ENCODE data around the gene NKAIN1. TPM values are rescaled to one million over a fixed set of nuclear protein-coding genes. Genes with fewer than 3 reads are reported as not detected.
"Not testable (repeated sequence)": the region's sequence is repeated elsewhere in the genome, so short reads cannot be mapped to it uniquely, and the experiment has no call there.

Gene NKAIN1
- total RNA-seq, 1 experiment from 2014 or later = 0.58 TPM

DNA sequence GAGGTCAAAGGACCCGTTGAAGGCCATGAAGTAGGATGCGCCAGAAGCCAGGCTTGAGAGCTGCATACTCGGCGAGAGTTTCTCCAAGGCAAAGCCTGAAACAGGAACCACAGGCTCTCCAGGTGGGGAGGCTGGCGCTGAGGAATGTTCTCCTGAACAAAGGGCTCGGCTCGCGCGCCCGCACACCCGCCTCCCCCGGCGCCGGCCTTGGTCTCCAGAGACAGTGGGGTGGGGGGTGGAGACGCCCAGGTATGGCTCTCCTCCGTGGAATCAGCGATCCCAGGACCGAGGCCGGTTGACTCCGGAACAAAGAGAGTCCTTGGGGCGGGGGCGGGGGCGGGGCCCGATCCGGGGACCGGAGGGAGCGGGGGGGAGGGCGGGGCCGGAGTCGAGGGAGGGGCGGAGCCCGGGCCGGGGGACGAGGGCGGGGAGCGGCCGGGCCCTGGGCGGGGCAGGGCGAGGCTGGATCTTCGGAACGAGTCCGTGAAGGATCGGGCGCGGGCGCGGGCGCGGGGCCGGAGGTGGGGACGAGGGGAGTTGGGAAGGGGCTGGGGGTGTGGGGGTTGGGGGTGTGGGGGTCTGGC is 85.0 kb downstream of the NKAIN1 start:
- peak; percentile 27 for DNase-seq (ENCODE audit: low read depth)

DNA sequence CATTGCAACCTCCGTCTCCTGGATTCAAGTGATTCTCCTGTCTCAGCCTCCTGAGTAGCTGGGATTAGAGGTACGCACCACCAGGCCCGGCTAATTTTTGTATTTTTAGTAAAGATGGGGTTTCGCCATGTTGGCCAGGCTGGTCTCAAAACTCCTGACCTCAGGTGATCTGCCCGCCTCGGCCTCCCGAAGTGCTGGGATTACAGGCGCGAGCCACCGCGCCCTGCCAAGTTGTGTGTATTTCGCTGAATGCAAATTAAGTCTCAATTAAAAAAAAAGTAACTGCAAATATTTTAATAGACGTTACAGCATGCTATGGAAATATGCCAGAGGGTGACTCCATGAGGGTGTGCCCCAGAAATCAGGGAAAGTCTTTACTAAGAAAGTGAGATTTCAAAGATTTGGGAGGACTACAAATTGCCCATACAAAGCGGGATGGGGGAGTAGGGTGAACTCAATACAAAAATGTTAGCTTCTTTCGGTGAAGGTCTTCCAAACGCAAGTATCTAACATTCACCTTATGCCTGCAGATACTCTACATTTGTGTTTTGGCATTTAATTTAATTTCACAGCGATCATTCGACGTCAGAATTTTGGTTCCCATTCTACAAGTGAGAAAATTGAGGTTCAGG is 85.6 kb downstream of the NKAIN1 start:
- no peak for DNase-seq (ENCODE audit: low read depth)

DNA sequence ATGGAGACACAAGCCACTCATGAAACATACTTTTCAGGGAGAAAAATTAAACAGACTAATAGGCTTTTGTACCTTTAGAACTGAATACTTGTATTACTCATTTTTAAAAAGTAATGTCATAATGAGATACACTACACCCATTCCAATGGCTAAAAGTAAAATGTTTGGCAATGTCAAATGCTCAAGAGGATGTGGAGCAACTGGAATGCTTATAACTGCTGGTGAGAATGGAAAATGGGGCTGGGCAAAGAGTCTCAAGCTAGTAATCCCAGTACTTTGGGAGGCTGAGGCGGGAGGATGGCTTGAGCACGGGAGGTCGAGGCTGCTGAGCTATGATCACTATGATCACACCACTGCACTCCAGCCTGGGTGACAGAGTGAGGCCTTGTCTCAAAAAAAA is 86.3 kb downstream of the NKAIN1 start:
- DNase-seq (ENCODE audit: low read depth) = no peak

DNA sequence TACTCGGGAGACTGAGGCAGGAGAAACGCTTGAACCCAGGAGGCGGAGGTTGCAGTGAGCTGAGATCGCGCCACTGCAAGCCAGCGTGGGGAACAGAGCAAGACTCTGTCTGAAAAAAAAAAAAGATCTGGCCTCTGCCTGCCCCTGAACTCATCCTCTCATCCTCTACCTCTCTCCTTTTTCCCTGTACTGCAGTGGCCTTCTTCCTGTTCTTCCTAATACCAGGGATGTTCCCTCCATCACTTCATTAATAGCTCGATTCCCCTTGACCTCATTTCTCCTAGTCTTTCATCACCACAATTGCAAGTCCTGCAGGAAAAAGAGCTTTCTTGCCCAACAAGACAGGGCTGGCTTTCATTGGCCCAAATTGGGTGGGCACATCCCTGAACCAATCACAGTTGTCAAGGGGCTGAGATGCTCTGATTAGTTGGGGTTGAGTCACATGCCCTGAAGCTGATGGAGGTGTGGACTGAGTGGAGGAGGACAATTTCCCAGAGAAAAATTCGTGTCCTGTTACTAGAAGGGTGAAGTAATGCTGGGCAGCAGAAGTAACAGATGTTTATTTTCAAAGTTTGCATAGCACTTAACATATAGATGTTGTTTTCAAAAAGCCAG is 87.4 kb downstream of the NKAIN1 start:
- peak; percentile 59 for DNase-seq (ENCODE audit: low read depth)

DNA sequence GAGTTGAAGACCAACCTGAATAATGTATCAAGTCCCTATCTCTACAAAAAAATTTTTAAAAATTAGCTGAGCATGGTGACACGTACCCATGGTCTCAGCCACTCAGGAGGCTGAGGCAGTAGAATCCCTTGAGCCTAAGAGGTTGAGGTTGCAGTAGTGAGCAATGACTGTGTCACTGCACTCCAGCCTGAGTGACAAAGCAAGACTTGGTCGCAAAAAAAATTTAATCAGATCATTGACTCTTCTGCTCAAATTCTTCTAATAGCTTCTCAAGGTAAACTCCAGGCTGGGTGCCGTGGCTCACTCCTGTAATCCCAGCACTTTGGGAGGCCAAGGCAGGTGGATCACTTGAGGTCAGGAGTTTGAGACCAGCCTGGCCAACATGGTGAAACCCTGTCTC is 88.3 kb downstream of the NKAIN1 start:
- no peak for DNase-seq (ENCODE audit: low read depth)

DNA sequence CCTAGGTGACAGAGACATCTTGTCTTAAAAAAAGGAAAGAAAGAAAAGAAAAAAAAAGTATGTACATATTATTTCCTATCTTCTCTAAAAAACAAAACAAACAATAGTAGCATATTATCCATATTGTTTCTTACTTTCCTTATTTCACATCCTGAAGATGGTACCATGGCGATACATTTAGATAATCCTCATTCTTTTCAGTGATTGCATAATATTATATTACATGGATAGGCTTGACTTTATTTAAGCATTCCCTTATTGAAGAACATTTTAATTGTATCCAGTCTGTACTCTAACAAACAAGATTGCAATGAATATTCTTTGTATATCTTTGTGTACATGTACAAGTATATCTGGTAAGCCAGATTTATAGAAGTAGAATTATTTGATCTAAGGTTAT is 91.3 kb downstream of the NKAIN1 start:
- DNase-seq (ENCODE audit: low read depth) = no peak

DNA sequence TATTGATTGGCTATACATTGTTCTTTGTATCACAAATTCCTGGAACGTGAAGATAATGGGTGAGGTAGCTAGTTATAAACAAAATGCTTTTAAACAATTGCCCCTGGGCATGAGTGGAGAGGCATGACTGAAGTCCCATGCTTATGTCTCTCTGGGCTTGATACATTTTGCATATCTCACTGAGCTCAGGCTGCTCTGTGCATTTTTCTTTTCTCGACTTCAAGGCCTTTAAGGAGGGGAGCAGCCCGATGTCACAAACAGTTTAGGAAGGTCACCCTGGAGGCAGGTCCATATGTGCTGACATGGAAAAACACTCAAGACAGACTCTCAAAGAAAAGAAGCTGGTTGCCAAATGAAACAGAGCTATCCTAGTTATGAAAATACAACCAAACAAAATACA is 94.0 kb downstream of the NKAIN1 start:
- no peak for DNase-seq (ENCODE audit: low read depth)

DNA sequence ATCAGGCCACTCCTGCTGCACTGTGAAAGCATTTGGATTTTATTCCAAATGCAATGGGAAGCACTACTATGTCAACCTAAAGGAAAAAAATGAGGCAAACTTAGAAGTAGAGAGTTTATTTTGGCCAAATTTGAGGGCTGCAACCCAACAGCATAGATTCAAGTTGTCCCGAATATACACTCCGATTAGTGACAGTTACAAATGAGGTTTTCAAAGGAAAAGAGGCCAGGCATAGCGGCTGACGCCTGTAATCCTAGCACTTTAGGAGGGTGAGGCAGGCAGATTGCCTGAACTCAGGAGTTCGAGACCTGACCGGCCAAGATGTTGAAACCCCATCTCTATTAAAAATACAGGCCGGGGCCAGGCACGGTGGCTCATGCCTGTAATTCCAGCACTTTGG is 95.2 kb downstream of the NKAIN1 start:
- DNase-seq (ENCODE audit: low read depth) = no peak

DNA sequence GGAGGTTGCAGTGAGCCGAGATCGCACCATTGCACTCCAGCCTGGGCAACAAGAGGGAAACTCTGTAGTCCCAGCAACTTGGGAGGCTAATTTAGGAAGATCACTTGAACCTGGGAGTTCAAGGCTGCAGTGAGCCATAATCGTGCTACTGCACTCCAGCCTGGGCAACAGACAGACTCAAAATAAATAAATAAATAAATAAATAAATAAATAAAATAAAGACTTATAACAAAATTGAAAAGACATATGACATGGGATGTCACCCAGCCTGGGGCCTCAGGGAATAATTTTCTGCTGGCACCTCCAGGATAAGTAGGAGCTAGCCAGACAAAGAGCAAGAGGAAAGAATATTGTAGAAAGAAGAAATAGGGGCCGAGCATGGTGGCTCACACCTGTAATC is 96.2 kb downstream of the NKAIN1 start:
- DNase-seq (ENCODE audit: low read depth) = no peak

DNA sequence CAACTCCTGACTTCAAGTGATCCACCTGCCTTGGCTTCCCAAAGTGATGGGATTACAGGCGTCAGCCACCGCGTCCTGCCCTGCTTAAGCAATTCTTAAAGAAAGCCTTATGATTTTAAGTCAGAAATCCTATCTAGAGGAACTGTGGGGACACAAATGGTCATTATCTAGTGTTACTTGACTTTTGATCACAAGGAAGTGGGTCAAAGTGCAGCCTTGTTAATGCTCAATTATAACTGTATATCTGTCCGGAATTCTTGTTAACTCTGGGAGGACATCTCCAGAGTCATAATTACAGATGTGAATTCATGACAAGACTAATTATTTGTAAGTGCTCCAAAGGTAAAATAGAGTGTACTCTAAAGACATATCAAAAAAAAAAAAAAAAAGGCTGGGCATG is 97.3 kb downstream of the NKAIN1 start:
- DNase-seq (ENCODE audit: low read depth) = no peak

DNA sequence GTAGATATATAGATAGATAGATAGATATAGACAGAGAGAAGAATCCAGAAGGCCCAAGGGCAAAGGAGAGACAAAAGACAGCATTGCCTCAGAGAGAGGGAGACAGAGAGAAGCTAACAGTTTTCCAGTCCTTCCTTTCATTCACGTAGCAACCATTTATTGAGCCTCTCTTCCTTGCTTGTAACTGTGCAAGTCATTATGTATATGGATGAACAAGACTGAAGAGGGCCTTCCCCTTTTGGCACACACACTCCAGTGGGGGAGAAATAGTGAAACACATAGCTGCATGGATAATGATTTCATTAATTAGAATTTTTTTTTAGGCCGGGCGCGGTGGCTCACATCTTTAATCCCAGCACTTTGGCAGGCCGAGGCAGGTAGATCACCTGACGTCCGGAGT is 99.4 kb downstream of the NKAIN1 start:
- DNase-seq (ENCODE audit: low read depth) = no peak

DNA sequence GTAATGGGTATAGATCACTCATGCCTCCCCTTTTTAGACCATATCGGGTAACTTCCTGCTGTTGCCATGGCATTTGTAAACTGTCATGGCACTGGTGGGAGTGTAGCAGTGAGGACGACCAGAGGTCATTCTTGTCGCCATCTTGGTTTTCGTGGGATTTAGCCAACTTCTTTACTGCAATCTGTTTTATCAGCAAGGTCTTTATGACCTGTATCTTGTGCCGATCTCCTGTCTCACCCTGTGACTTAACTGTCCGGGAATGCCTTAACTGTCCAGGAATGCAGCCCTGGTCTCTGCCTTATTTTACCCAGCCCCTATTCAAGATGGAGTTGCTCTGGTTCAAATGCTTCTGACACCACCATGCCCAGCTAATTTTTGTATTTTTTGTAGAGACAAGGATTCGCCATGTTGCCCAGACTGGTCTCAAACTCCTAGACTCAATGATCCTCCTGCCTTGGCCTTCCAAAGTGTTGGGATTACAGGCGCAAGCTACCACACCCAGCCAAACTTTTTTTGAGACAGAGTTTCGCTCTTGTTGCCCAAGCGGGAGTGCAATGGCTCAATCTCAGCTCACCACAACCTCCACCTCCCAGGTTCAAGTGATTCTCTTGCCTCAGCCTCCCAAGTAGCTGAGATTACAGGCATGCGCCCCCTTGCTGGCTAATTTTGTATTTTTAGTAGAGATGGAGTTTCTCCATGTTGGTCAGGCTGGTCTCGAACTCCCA is 100.7 kb downstream of the NKAIN1 start:
- not testable (repeated sequence) for DNase-seq (ENCODE audit: low read depth)

DNA sequence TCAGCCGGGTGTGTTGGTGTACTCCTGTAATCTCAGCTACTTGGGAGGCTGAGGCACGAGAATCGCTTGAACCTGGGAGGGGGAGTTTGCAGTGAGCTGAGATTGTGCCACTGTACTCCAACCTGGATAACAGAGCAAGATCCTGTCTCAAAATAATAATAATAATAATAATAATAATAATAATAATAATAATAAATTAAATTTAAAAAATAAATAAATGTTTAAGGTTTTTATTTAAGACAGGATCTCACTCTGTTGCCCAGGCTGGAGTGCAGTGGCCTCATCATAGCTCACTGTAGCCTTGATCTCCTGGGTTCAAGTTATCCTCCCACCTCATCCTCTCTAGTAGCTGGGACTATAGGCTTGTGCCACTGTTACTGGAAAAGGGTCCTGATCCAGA is 101.8 kb downstream of the NKAIN1 start:
- DNase-seq (ENCODE audit: low read depth) = not testable (repeated sequence)

DNA sequence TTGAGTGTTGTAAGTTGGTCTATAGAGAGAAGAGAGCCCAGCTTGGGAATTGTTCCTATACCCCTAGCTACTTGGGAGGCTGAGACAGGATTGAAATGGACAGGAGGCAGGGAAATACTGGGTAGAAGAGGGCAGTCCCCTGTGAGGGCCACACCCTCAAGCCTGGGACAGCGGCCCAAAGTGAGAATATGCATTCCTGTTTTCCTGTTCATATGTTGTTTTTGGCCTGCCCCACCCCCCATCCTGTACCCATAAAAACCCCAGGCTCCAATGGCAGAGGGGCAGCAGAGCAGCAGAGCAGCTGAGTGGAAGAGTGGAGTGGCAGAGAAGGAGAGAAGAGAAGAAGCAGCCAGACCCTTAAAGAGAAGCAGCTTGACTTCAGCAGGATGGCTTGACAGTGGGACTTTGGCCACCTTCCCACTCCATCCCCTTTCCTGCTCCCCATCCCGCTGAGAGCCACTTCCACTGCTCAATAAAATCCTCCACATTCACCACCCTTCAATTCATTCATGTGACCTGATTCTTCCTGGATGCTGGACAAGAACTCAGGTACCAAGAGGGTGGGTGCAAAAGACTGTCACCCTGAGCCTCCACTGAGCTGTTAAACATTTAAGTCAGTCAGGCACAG is 103.6 kb downstream of the NKAIN1 start:
- DNase-seq (ENCODE audit: low read depth) = no peak

DNA sequence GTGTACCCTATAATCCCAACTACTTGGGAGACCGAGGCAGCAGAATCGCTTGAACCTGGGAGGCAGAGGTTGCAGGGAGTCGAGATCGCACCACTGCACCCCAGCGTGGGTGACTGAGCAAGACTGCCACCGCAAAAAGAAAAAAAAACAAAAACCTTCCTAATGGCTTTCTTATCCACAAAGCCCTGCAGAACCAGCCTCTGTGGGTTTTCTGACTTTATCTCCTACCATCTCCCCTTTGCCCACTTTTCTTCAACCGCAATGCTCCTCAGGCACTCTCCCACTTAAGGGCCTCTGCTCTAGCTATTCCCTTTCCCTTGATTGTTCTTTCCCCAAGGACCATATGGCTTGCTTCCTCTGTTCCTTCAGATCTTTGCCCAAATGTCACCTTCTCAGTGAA is 106.3 kb downstream of the NKAIN1 start:
- no peak for DNase-seq (ENCODE audit: low read depth)

Other genes starting within 250 kb of the NKAIN1 start
- 32.6 and 43.7 TPM in 2 replicates for gene PUM1, start 174.2 kb downstream of the NKAIN1 start, total RNA-seq (2014; rRNA removed; shearing (Covaris generic))
- gene SNRNP40, start 56.9 kb upstream of the NKAIN1 start, total RNA-seq (2014; rRNA removed; shearing (Covaris generic)) = 163 and 207 TPM in 2 replicates
- gene ZCCHC17, start 57.1 kb upstream of the NKAIN1 start, total RNA-seq (2014; rRNA removed; shearing (Covaris generic)) = 25.6 and 32.5 TPM in 2 replicates
- gene FABP3, start 133.2 kb upstream of the NKAIN1 start, total RNA-seq (2014; rRNA removed; shearing (Covaris generic)) = not detected in 2 replicates
- gene SERINC2, start 173.3 kb upstream of the NKAIN1 start, total RNA-seq (2014; rRNA removed; shearing (Covaris generic)) = 9.8 and 14.6 TPM in 2 replicates

All from HT1080 (cell line).